Neural progenitor cell (in vitro differentiated cells): Measurements from ENCODE around the gene C2orf72. TPM values are rescaled to one million over a fixed set of nuclear protein-coding genes. Genes with fewer than 3 reads are reported as not detected.

Experiments
- DNase-seq: peaks from one replicate; pipeline ENCODE4 v3.0.0-alpha.2; 2016; ENCODE audit warnings: low spot score
- H2AFZ ChIP-seq: fragments of 200-600 bp; sonication (generic); replicated peaks from 2 replicates; pipeline ENCODE4 v1.6.1; 2016; ENCODE audit warnings: antibody characterized with exemption
- H3F3A ChIP-seq: fragments of 200-600 bp; sonication (generic); 2 replicates; pipeline ENCODE4 v1.6.1; 2016; ENCODE audit warnings: antibody characterized with exemption, low read depth
- H3K27ac ChIP-seq: fragments of 200-600 bp; sonication (generic); 2 replicates; pipeline ENCODE4 v1.5.1; 2016; ENCODE audit warnings: mild to moderate bottlenecking
- H3K27me3 ChIP-seq: fragments of 200-600 bp; sonication (generic); 2 replicates; pipeline ENCODE4 v1.6.1; 2016; ENCODE audit warnings: mild to moderate bottlenecking, moderate library complexity
- H3K36me3 ChIP-seq: fragments of 200-600 bp; sonication (generic); 2 replicates; pipeline ENCODE4 v1.5.1; 2016
- H3K4me1 ChIP-seq: fragments of 200-600 bp; sonication (generic); 2 replicates; pipeline ENCODE4 v1.6.1; 2016; ENCODE audit warnings: mixed run types
- H3K4me2 ChIP-seq: fragments of 200-600 bp; sonication (generic); 2 replicates; pipeline ENCODE4 v1.6.1; 2016
- H3K4me3 ChIP-seq: fragments of 200-600 bp; sonication (generic); 2 replicates; pipeline ENCODE4 v1.5.1; 2016
- H3K79me2 ChIP-seq: fragments of 200-600 bp; sonication (generic); 2 replicates; pipeline ENCODE4 v1.6.1; 2016; ENCODE audit warnings: low read depth
- H3K9ac ChIP-seq: fragments of 200-600 bp; sonication (generic); 2 replicates; pipeline ENCODE4 v1.6.1; 2016
- H3K9me3 ChIP-seq: fragments of 200-600 bp; sonication (generic); 2 replicates; pipeline ENCODE4 v1.5.1; 2016; ENCODE audit warnings: low read depth
- H4K20me1 ChIP-seq: fragments of 200-600 bp; sonication (generic); 2 replicates; pipeline ENCODE4 v1.6.1; 2016; ENCODE audit warnings: low read depth
- H3K27ac Mint-ChIP-seq: 3 replicates; pipeline ENCODE4 v1.8.0; 2021; ENCODE audit warnings: mixed read lengths
- H3K27me3 Mint-ChIP-seq: 2 replicates; pipeline ENCODE4 v1.8.0; 2022; ENCODE audit warnings: low read depth, mild to moderate bottlenecking, inconsistent platforms, moderate library complexity, mixed read lengths; ENCODE audit not compliant: insufficient read depth
- H3K36me3 Mint-ChIP-seq: 3 replicates; pipeline ENCODE4 v1.8.0; 2021; ENCODE audit warnings: mixed read lengths
- H3K4me1 Mint-ChIP-seq: 3 replicates; pipeline ENCODE4 v1.8.0; 2021; ENCODE audit warnings: mixed read lengths
- H3K4me3 Mint-ChIP-seq: 3 replicates; pipeline ENCODE4 v1.8.0; 2021; ENCODE audit warnings: mild to moderate bottlenecking, moderate library complexity, mixed read lengths
- H3K9me3 Mint-ChIP-seq: 3 replicates; pipeline ENCODE4 v1.8.0; 2020; ENCODE audit warnings: mixed read lengths
- CTCF ChIP-seq: fragments of 200-600 bp; sonication (generic); IDR thresholded peaks from 2 replicates; pipeline ENCODE4 v1.5.1; 2017; ENCODE audit warnings: antibody characterized with exemption, mild to moderate bottlenecking
- EZH2 ChIP-seq: fragments of 200-600 bp; sonication (generic); IDR thresholded peaks from 2 replicates; pipeline ENCODE4 v1.6.1; 2017; ENCODE audit warnings: antibody characterized with exemption, mild to moderate bottlenecking, moderate library complexity
- EZH2phosphoT487 ChIP-seq: fragments of 200-600 bp; sonication (generic); IDR thresholded peaks from 2 replicates; pipeline ENCODE4 v1.6.1; 2017; ENCODE audit warnings: antibody characterized with exemption
- total RNA-seq: library from RNA; depleted of rRNA; stranded (reverse); fragments of >200 nt; gene quantifications from 2 replicates; pipeline ENCODE4 v1.2.3, GENCODE V29; 2015; ENCODE audit warnings: low replicate concordance

The C2orf72 gene
- total RNA-seq, 1 donor from 2014 or later, result 2.4 TPM

GRCh38 chr2:231084565-231084964 lies 47.2 kb downstream of the C2orf72 start:
- H2AFZ ChIP-seq, result no peak overlapping the region
- H3K4me2 ChIP-seq, result no peak overlapping the region
- H3K4me3 ChIP-seq, result no peak overlapping the region
- no peaks in the 10 kb centered on the region for H3F3A ChIP-seq
- no peaks in the 10 kb centered on the region for H3K9me3 ChIP-seq
- H4K20me1 ChIP-seq, result no peaks in the 10 kb centered on the region
- H3K9ac ChIP-seq, result no peak overlapping the region
- no peak overlapping the region for H3K4me3 Mint-ChIP-seq
- no peak overlapping the region for H3K27ac ChIP-seq
- peaks cover 38% of the 10 kb centered on the region for H3K36me3 Mint-ChIP-seq
- peaks cover 19% of the 10 kb centered on the region for H3K36me3 ChIP-seq
- H3K27ac Mint-ChIP-seq, result no peak overlapping the region
- no peaks in the 10 kb centered on the region for H3K79me2 ChIP-seq
- no peak for TF ChIP-seq CTCF
- TF ChIP-seq EZH2phosphoT487, result no peak
- no peak for TF ChIP-seq EZH2
- no peaks in the 10 kb centered on the region for H3K27me3 Mint-ChIP-seq
- no peaks in the 10 kb centered on the region for H3K27me3 ChIP-seq
- H3K9me3 Mint-ChIP-seq, result no peaks in the 10 kb centered on the region
- DNase-seq, result no peak
- no peaks in the 10 kb centered on the region for H3K4me1 Mint-ChIP-seq
- no peaks in the 10 kb centered on the region for H3K4me1 ChIP-seq

GRCh38 chr2:231088754-231089153 lies 51.4 kb downstream of the C2orf72 start:
- H3F3A ChIP-seq, result no peaks in the 10 kb centered on the region
- TF ChIP-seq CTCF (no peak), EZH2phosphoT487 (no peak), EZH2 (no peak)
- H2AFZ ChIP-seq, result no peak overlapping the region
- no peak overlapping the region for H3K4me2 ChIP-seq
- Mint-ChIP-seq H3K4me1 (no peaks in the 10 kb centered on the region), H3K27me3 (no peaks in the 10 kb centered on the region), H3K4me3 (no peak overlapping the region), H3K27ac (no peak overlapping the region), H3K9me3 (no peaks in the 10 kb centered on the region), H3K36me3 (peaks cover 37% of the 10 kb centered on the region)
- H3K9ac ChIP-seq, result no peak overlapping the region
- H3K79me2 ChIP-seq, result no peaks in the 10 kb centered on the region
- DNase-seq, result no peak
- H3K27ac ChIP-seq, result no peak overlapping the region
- no peaks in the 10 kb centered on the region for H4K20me1 ChIP-seq
- no peaks in the 10 kb centered on the region for H3K9me3 ChIP-seq
- no peak overlapping the region for H3K4me3 ChIP-seq
- no peaks in the 10 kb centered on the region for H3K4me1 ChIP-seq
- H3K36me3 ChIP-seq, result peaks cover 5% of the 10 kb centered on the region
- no peaks in the 10 kb centered on the region for H3K27me3 ChIP-seq

- no peak overlapping the region for H2AFZ ChIP-seq
- H3K79me2 ChIP-seq, result no peaks in the 10 kb centered on the region
- H3K4me3 Mint-ChIP-seq, result no peak overlapping the region
- no peak overlapping the region for H3K27ac Mint-ChIP-seq
- H3K9ac ChIP-seq, result no peak overlapping the region
- H3K9me3 Mint-ChIP-seq, result peaks cover 2% of the 10 kb centered on the region
- H3K4me1 Mint-ChIP-seq, result no peaks in the 10 kb centered on the region
- no peak overlapping the region for H3K4me2 ChIP-seq
- H3K36me3 ChIP-seq, result no peaks in the 10 kb centered on the region
- H3K9me3 ChIP-seq, result no peaks in the 10 kb centered on the region
- peaks cover 41% of the 10 kb centered on the region for H3K36me3 Mint-ChIP-seq
- no peaks in the 10 kb centered on the region for H3K27me3 ChIP-seq
- no peak overlapping the region for H3K27ac ChIP-seq
- DNase-seq, result no peak
- no peaks in the 10 kb centered on the region for H4K20me1 ChIP-seq
- TF ChIP-seq CTCF (no peak), EZH2phosphoT487 (no peak), EZH2 (no peak)
- no peaks in the 10 kb centered on the region for H3K27me3 Mint-ChIP-seq
- H3K4me3 ChIP-seq, result no peak overlapping the region
- H3K4me1 ChIP-seq, result no peaks in the 10 kb centered on the region
- H3F3A ChIP-seq, result no peaks in the 10 kb centered on the region
These were observed 56.6 kb downstream of the C2orf72 start for GRCh38 chr2:231093933-231094332.
